ENCODE results near the gene ACSM5.
"Not testable (repeated sequence)": the region's sequence is repeated elsewhere in the genome, so short reads cannot be mapped to it uniquely, and the experiment has no call there.

The ACSM5 gene

GRCh38 chr16:20411055-20411454 is 1.7 kb downstream of the ACSM5 start:
- DNase-seq (ENCODE audit: insufficient read length, low spot score), result no peak
- no peak for TF ChIP-seq POLR2A (IDR thresholded peaks at IDR 0.05; ENCODE audit: low read depth, low read length)
- no peak for TF ChIP-seq PAX5 (IDR thresholded peaks at IDR 0.05; ENCODE audit: insufficient read depth, low read length, severe bottlenecking)
- TF ChIP-seq SPI1 (IDR thresholded peaks at IDR 0.05; ENCODE audit: low read depth, low read length), result peak; percentile 56
- FAIRE-seq, result no peak

DNA sequence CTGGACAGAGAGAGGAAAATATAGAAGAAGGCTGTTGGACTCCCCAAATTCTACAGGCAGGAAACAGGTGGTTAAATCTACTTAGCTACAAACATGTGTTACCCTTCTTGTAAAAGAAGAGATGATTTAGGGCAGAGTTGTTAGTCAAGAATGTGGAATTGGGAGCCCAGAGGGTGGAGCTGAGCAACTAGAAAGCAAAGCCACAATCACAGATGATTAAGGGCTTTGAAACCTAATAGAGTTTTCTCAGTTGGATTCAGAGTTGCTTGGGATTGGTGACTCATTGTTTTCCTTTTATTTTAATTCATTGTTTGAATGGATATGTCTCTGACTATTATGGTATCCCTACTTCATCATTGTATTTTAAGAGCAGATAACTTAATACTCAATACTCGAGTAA is 6.2 kb downstream of the ACSM5 start:
- no peak for TF ChIP-seq POLR2AphosphoS5 (IDR thresholded peaks at IDR 0.05; ENCODE audit: low read depth, low read length)
- TF ChIP-seq PAX5 (IDR thresholded peaks at IDR 0.05; ENCODE audit: insufficient read depth, low read length, severe bottlenecking), result no peak
- no peak for FAIRE-seq
- no peak for DNase-seq (ENCODE audit: insufficient read length, low spot score)

- not testable (repeated sequence) for FAIRE-seq; DNase-seq (ENCODE audit: insufficient read length, low spot score)
Observed at GRCh38 chr16:20419093-20419492, 9.8 kb downstream of the ACSM5 start.

DNA sequence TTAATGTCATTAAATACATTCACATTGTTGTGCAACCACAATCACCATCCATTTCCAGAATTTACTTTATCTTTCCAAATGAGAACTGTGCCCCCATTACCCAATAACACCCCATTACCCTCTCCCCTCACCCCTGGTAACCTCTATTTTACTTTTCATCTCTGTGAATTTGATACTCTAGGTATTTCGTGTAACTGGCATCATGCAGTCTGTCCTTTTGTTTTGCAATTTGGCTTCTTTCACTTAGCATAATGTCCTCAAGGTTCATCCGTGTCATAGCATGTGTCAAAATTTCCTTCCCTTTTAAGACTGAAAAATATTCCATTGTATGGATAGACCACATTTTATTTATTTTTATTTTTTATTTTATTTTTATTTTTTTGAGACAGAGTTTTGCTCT is 12.4 kb downstream of the ACSM5 start:
- DNase-seq (ENCODE audit: insufficient read length, low spot score); FAIRE-seq: not testable (repeated sequence)

DNA sequence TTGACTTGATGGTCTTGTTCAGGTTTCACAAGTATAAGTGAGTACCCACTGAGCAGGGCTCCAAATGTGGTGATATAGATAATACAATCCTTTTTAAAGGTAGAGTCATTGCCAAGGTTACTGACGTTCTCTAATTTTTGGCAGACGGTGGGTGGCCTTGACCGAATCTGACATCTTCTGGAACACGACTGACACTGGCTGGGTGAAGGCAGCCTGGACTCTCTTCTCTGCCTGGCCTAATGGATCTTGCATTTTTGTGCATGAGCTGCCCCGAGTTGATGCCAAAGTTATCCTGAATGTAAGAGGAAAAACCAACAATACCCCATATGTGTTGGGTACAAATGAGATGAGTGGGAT is 14.4 kb downstream of the ACSM5 start:
- FAIRE-seq; DNase-seq (ENCODE audit: insufficient read length, low spot score): not testable (repeated sequence)

DNA sequence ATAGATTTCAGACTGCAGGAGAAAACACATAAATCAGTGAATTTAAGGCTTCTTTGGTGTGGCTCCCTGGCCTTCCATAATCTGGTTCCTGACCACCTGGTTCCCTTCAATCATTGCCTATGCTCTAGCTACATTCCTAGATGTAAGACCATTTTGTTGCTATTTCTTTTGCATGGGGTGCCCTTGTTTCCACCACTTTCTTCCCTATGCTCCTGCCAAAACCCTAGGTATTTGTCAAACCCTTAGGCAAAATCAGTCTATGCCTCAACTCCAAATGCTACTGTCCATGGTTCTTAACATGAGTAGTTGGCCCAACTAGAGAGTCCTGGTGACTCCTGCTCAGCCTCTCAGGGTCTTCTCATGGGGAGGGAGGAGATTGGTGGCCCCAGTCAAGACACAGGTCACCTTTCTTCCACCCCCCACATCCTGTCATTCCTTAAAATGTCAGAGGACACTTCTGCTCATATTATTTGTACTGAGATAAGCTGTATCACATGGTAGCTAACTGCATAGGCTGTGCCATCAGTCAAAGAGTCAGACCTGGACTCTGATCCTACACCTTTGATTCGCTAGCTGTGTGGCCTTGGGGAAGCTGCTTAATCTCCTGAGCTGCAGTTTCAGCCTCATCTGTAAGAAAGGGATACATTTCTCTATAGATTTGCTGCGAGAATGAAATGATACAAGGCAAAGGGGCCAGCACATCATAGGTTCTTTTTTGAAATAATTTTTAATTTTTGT is 15.0 kb downstream of the ACSM5 start:
- no peak for FAIRE-seq
- DNase-seq (ENCODE audit: insufficient read length, low spot score), result no peak
- no peak for TF ChIP-seq POLR2AphosphoS5 (IDR thresholded peaks at IDR 0.05; ENCODE audit: low read depth, low read length)
- TF ChIP-seq PAX5 (IDR thresholded peaks at IDR 0.05; ENCODE audit: insufficient read depth, low read length, severe bottlenecking), result no peak
- TF ChIP-seq POLR2A (IDR thresholded peaks at IDR 0.05; ENCODE audit: low read depth, low read length), result no peak
- no peak for TF ChIP-seq POU2F2 (IDR thresholded peaks at IDR 0.05; ENCODE audit: low read depth, low read length)
- no peak for TF ChIP-seq TAF1 (IDR thresholded peaks at IDR 0.05; ENCODE audit: low read depth, low read length)
- TF ChIP-seq SPI1 (IDR thresholded peaks at IDR 0.05; ENCODE audit: low read depth, low read length), result no peak

DNA sequence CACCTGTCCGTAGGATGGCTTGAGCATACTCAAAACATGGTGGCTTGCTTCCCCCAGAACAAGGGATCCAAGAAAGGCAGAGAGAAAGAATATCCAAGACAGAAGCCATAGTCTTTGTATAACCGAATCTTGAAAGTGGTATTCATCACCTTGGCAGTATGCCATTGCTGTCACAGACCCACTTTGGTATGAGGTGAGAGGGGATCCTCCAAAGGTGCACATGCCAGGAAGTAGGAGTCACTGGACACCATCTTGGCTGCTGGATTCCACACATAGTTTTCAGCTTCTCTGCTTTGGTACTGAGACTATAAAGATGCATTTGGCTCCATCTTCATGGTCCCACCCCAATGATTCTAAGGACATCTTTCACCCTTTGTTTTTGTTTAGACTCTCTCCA is 18.1 kb downstream of the ACSM5 start:
- DNase-seq (ENCODE audit: insufficient read length, low spot score); FAIRE-seq: not testable (repeated sequence)

GRCh38 chr16:20429499-20429898 is 20.2 kb downstream of the ACSM5 start:
- not testable (repeated sequence) for DNase-seq (ENCODE audit: insufficient read length, low spot score); FAIRE-seq

DNA sequence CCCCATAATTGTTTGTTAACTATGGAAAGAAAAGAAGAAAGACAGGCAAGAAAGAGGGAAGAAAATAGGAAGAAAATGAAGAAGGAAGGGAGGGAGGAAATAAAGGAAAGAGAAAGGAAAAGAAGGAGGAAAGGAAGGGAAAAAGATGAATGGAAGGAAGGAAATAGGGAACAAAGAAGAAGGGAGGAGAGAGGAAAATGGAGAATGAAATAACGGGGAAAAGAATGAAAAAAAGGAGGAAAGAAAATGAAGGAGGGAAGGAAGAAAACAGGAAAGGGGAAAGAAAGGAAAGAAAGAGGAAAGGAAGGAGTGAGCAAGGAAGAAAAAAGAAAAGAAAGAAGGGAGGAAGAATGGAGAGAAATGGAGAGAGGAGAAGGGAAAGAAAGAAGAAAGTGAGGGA is 21.1 kb downstream of the ACSM5 start:
- not testable (repeated sequence) for DNase-seq (ENCODE audit: insufficient read length, low spot score); FAIRE-seq

- FAIRE-seq, result no peak
- TF ChIP-seq POLR2AphosphoS5 (IDR thresholded peaks at IDR 0.05; ENCODE audit: low read depth, low read length), result no peak
- TF ChIP-seq POLR2A (IDR thresholded peaks at IDR 0.05; ENCODE audit: low read depth, low read length), result no peak
- no peak for TF ChIP-seq PAX5 (IDR thresholded peaks at IDR 0.05; ENCODE audit: insufficient read depth, low read length, severe bottlenecking)
- TF ChIP-seq POU2F2 (IDR thresholded peaks at IDR 0.05; ENCODE audit: low read depth, low read length), result no peak
- no peak for TF ChIP-seq SPI1 (IDR thresholded peaks at IDR 0.05; ENCODE audit: low read depth, low read length)
- TF ChIP-seq TAF1 (IDR thresholded peaks at IDR 0.05; ENCODE audit: low read depth, low read length), result no peak
- DNase-seq (ENCODE audit: insufficient read length, low spot score), result no peak
Observed at GRCh38 chr16:20430948-20431347, 21.6 kb downstream of the ACSM5 start.

- FAIRE-seq; DNase-seq (ENCODE audit: insufficient read length, low spot score): not testable (repeated sequence)
Observed at GRCh38 chr16:20438950-20439349, 29.6 kb downstream of the ACSM5 start.

- DNase-seq (ENCODE audit: insufficient read length, low spot score); FAIRE-seq: not testable (repeated sequence)
Observed at GRCh38 chr16:20439820-20440231, 30.5 kb downstream of the ACSM5 start.

DNA sequence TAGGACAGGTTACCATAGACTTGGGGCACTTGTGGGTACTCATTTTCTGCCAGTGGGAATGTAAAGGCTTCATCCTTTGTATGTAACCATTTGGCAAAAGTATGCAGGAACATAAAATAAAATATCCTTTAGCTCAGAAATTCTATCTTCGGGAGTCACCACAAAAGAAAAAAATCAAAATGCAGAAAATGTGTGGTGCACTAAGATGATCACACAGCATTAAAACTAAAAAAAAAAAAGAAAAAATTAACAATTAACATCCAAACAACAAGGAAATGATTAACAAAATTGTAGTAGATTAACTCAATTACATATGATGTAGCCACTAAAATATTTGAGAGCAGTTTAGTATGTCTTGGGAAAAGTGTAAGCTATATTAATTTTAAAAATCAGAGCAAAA is 31.4 kb downstream of the ACSM5 start:
- FAIRE-seq; DNase-seq (ENCODE audit: insufficient read length, low spot score): not testable (repeated sequence)
